H9 (cell line): Measurements from ENCODE around the gene PDXDC1. TPM values are rescaled to one million over a fixed set of nuclear protein-coding genes. Genes with fewer than 3 reads are reported as not detected.
"Not testable (repeated sequence)": the region's sequence is repeated elsewhere in the genome, so short reads cannot be mapped to it uniquely, and the experiment has no call there.

ENCODE experiments used
- DNase-seq: peaks from one replicate; pipeline ENCODE4 v3.0.0-alpha.2; 2017
- H2AFZ ChIP-seq: one replicate; pipeline ENCODE4 v1.6.1; 2013; ENCODE audit warnings: mild to moderate bottlenecking, low read length, control low read depth, moderate library complexity
- H2AK5ac ChIP-seq: 2 replicates; pipeline ENCODE4 v1.6.1; 2013; ENCODE audit warnings: low read length, control low read depth, mixed read lengths; ENCODE audit not compliant: insufficient read length
- H2BK120ac ChIP-seq: one replicate; pipeline ENCODE4 v1.6.1; 2013; ENCODE audit warnings: low read depth, mild to moderate bottlenecking, low read length, control low read depth, inconsistent platforms; ENCODE audit not compliant: poor library complexity, severe bottlenecking
- H2BK12ac ChIP-seq: 2 replicates; pipeline ENCODE4 v1.6.1; 2013; ENCODE audit warnings: low read length, control low read depth, mixed read lengths, low read depth; ENCODE audit not compliant: insufficient read length
- H2BK15ac ChIP-seq: 2 replicates; pipeline ENCODE4 v1.6.1; 2013; ENCODE audit warnings: low read depth, low read length, control low read depth
- H2BK20ac ChIP-seq: one replicate; pipeline ENCODE4 v1.6.1; 2013; ENCODE audit warnings: low read depth, mild to moderate bottlenecking, low read length, control low read depth, inconsistent platforms; ENCODE audit not compliant: poor library complexity, severe bottlenecking
- H2BK5ac ChIP-seq: 2 replicates; pipeline ENCODE4 v1.6.1; 2013; ENCODE audit warnings: low read length, control low read depth, mixed read lengths; ENCODE audit not compliant: insufficient read length
- H3K14ac ChIP-seq: 2 replicates; pipeline ENCODE4 v1.6.1; 2013; ENCODE audit warnings: low read length, control low read depth; ENCODE audit not compliant: insufficient read depth
- H3K18ac ChIP-seq: 2 replicates; pipeline ENCODE4 v1.6.1; 2013; ENCODE audit warnings: low read depth, mild to moderate bottlenecking, mixed read lengths, low read length, control low read depth; ENCODE audit not compliant: insufficient read length
- H3K23ac ChIP-seq: 2 replicates; pipeline ENCODE4 v1.6.1; 2013; ENCODE audit warnings: low read length, control low read depth, mixed read lengths, low read depth; ENCODE audit not compliant: insufficient read length
- H3K23me2 ChIP-seq: 2 replicates; pipeline ENCODE4 v1.6.1; 2013; ENCODE audit warnings: low read depth, mild to moderate bottlenecking, mixed read lengths, low read length, control low read depth; ENCODE audit not compliant: insufficient read length, poor library complexity, severe bottlenecking
- H3K27ac ChIP-seq: 2 replicates; pipeline ENCODE4 v1.5.1; 2013; ENCODE audit warnings: low read length, control low read depth, mixed read lengths, low read depth; ENCODE audit not compliant: insufficient read length
- H3K27me3 ChIP-seq: 2 replicates; pipeline ENCODE4 v1.6.1; 2013; ENCODE audit warnings: low read length, control low read depth, inconsistent platforms; ENCODE audit not compliant: insufficient read depth
- H3K4ac ChIP-seq: 2 replicates; pipeline ENCODE4 v1.6.1; 2013; ENCODE audit warnings: low read depth, mild to moderate bottlenecking, control low read depth, inconsistent platforms, low read length, moderate library complexity
- H3K4me1 ChIP-seq: 2 replicates; pipeline ENCODE4 v1.6.1; 2013; ENCODE audit warnings: low read length, control low read depth, inconsistent platforms; ENCODE audit not compliant: insufficient read depth
- H3K4me2 ChIP-seq: 2 replicates; pipeline ENCODE4 v1.6.1; 2013; ENCODE audit warnings: low read length, control low read depth, mixed read lengths; ENCODE audit not compliant: insufficient read length, insufficient read depth
- H3K56ac ChIP-seq: 2 replicates; pipeline ENCODE4 v1.6.1; 2013; ENCODE audit warnings: low read depth, mild to moderate bottlenecking, mixed read lengths, low read length, control low read depth; ENCODE audit not compliant: insufficient read length
- H3K79me1 ChIP-seq: 2 replicates; pipeline ENCODE4 v1.6.1; 2013; ENCODE audit warnings: low read depth, mild to moderate bottlenecking, moderate library complexity, low read length, control low read depth, inconsistent platforms; ENCODE audit not compliant: insufficient read depth, poor library complexity, severe bottlenecking
- H3K79me2 ChIP-seq: 2 replicates; pipeline ENCODE4 v1.6.1; 2013; ENCODE audit warnings: low read length, control low read depth, inconsistent platforms; ENCODE audit not compliant: insufficient read depth
- H3K9ac ChIP-seq: 2 replicates; pipeline ENCODE4 v1.6.1; 2013; ENCODE audit warnings: low read length, control low read depth, mixed read lengths; ENCODE audit not compliant: insufficient read length; ENCODE audit errors: extremely low read depth
- H3K9me3 ChIP-seq: one replicate; pipeline ENCODE4 v1.6.1; 2013; ENCODE audit warnings: low read depth, low read length, inconsistent platforms; ENCODE audit not compliant: control insufficient read depth
- H3T11ph ChIP-seq: one replicate; pipeline ENCODE4 v1.6.1; 2013; ENCODE audit warnings: mild to moderate bottlenecking, low read length, control low read depth, inconsistent platforms
- H4K20me1 ChIP-seq: one replicate; pipeline ENCODE4 v1.6.1; 2013; ENCODE audit not compliant: control insufficient read depth, insufficient read length, insufficient read depth
- H4K5ac ChIP-seq: 2 replicates; pipeline ENCODE4 v1.6.1; 2013; ENCODE audit warnings: low read depth, mild to moderate bottlenecking, mixed read lengths, low read length, control low read depth; ENCODE audit not compliant: insufficient read length
- H4K8ac ChIP-seq: replicated peaks from 2 replicates; pipeline ENCODE4 v1.6.1; 2013; ENCODE audit warnings: low read length, control low read depth, mixed read lengths, low read depth; ENCODE audit not compliant: insufficient read length
- H4K91ac ChIP-seq: 2 replicates; pipeline ENCODE4 v1.6.1; 2013; ENCODE audit warnings: low read depth, mild to moderate bottlenecking, moderate library complexity, mixed read lengths, low read length, control low read depth; ENCODE audit not compliant: insufficient read length
- H3K27ac Mint-ChIP-seq, 3 experiments: 2 replicates in 2 of 3; 3 replicates in 1 of 3; pipeline ENCODE4 v1.8.0; 2020 to 2021; ENCODE audit warnings: mixed read lengths in 3 of 3, mild to moderate bottlenecking in 1 of 3, moderate library complexity in 1 of 3
- H3K27me3 Mint-ChIP-seq: 2 replicates; pipeline ENCODE4 v1.8.0; 2021; ENCODE audit warnings: low read depth, mild to moderate bottlenecking, moderate library complexity, mixed read lengths
- H3K36me3 Mint-ChIP-seq, 3 experiments: 2 replicates in 2 of 3; 3 replicates in 1 of 3; pipeline ENCODE4 v1.8.0; 2020 to 2021; ENCODE audit warnings: low read depth in 3 of 3, mixed read lengths in 3 of 3; ENCODE audit not compliant: insufficient read depth in 1 of 3
- H3K4me1 Mint-ChIP-seq, 2 experiments: 2 replicates each; pipeline ENCODE4 v1.8.0; 2020; ENCODE audit warnings: mixed read lengths in 2 of 2
- H3K4me3 Mint-ChIP-seq, 2 experiments: 2 replicates in 1 of 2; 3 replicates in 1 of 2; pipeline ENCODE4 v1.8.0; 2020 to 2021; ENCODE audit warnings: mild to moderate bottlenecking in 2 of 2, mixed read lengths in 2 of 2, moderate library complexity in 1 of 2
- H3K9me3 Mint-ChIP-seq, 2 experiments: 2 replicates in 1 of 2; 3 replicates in 1 of 2; pipeline ENCODE4 v1.8.0; 2020; ENCODE audit warnings: mild to moderate bottlenecking in 2 of 2, mixed read lengths in 2 of 2, moderate library complexity in 1 of 2
- CTCF ChIP-seq: fragments of 200-600 bp; sonication (generic); conservative IDR thresholded peaks from 3 replicates; pipeline ENCODE4 v1.8.0; 2021; ENCODE audit warnings: antibody characterized with exemption, mild to moderate bottlenecking
- WGBS: extraction: QIAGEN DNeasy Blood & Tissue Kit; methylation state at CpG from one replicate; pipeline ENCODE4 v1.1.7; 2013; ENCODE audit warnings: missing lambda C conversion rate, low lambda C conversion rate, mixed read lengths; ENCODE audit not compliant: insufficient read length; ENCODE audit errors: extremely low coverage; 5-methylcytosine and 5-hydroxymethylcytosine counted together
- total RNA-seq: library from RNA; stranded (reverse); gene quantifications from 2 replicates; pipeline ENCODE4 v1.2.1, GENCODE V29; 2021

The PDXDC1 gene
- total RNA-seq, 1 experiment from 2014 or later: 112 TPM

- H3K4me1 Mint-ChIP-seq: peaks cover 12 to 13% of the 10 kb centered on the region in 2 experiments
- Histone ChIP-seq H4K91ac (no peak overlapping the region), H3K23ac (no peak overlapping the region), H4K5ac (no peak overlapping the region), H3K79me2 (peaks cover 2% of the 10 kb centered on the region; the same call in 1 of the 2 replicates), H3K18ac (no peak overlapping the region), H3K56ac (no peak overlapping the region), H3K23me2 (no peaks in the 10 kb centered on the region), H2AK5ac (no peak overlapping the region), H3K9ac (no peak overlapping the region), H2AFZ (no peak overlapping the region), H3K4me2 (no peak overlapping the region), H2BK15ac (no peak overlapping the region), H3K4me1 (no peaks in the 10 kb centered on the region; the same call in 1 of the 2 replicates), H3T11ph (no peak overlapping the region), H2BK20ac (no peak overlapping the region), H2BK12ac (no peak overlapping the region), H2BK5ac (no peak overlapping the region), H3K9me3 (no peaks in the 10 kb centered on the region), H3K79me1 (peaks cover 3% of the 10 kb centered on the region), H3K4ac (no peak overlapping the region), H4K20me1 (no peaks in the 10 kb centered on the region), H4K8ac (no peak overlapping the region), H3K14ac (no peak overlapping the region), H3K27me3 (no peaks in the 10 kb centered on the region), H2BK120ac (no peak overlapping the region), H3K27ac (no peak overlapping the region)
- H3K36me3 Mint-ChIP-seq: peaks cover 7 to 19% (median 16%) of the 10 kb centered on the region in 3 experiments; a peak in 6 of 7 replicates
- no peak overlapping the region for H3K27ac Mint-ChIP-seq
- H3K4me3 Mint-ChIP-seq: no peak overlapping the region
- no peaks in the 10 kb centered on the region for H3K27me3 Mint-ChIP-seq
- DNase-seq: no peak
- TF ChIP-seq CTCF: no peak
- no CpG with 5 or more reads among the region's 3 CpGs for WGBS
- no peaks in the 10 kb centered on the region for H3K9me3 Mint-ChIP-seq
Measured at GRCh38 chr16:15049581-15050180, 74.9 kb downstream of the PDXDC1 start.

DNA sequence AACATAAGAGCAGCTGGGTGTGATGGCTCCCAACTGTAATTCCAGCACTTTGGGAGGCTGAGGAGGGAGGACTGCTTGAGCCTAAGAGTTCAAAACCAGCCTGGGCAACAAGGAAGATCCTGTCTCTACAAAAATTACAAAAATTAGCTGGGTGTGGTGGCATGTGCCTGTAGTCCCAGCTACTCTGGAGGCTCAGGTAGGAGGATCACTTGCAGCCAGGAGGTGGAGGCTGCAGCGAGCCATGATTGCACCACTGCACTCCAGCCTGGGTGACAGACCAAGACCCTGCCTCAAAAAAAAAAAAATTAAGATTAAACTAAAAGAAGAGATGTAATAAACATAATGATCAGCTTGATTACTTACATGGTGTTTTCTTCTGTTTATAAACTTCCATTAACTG, 75.6 kb downstream of the PDXDC1 start:
- not testable (repeated sequence) for H3K56ac ChIP-seq, H3K4me3 Mint-ChIP-seq, H2BK15ac ChIP-seq, H3K27me3 Mint-ChIP-seq, H2BK12ac ChIP-seq, H3K27ac ChIP-seq, H3K4me1 ChIP-seq, H3K4ac ChIP-seq, H3K27me3 ChIP-seq, H3K9me3 Mint-ChIP-seq, DNase-seq, H2AK5ac ChIP-seq, H4K20me1 ChIP-seq, H3K14ac ChIP-seq, H3K18ac ChIP-seq, H2AFZ ChIP-seq, H4K8ac ChIP-seq, H3K23me2 ChIP-seq, H2BK120ac ChIP-seq, H4K91ac ChIP-seq, H3K9me3 ChIP-seq, H3K79me1 ChIP-seq, H3K9ac ChIP-seq, H3K23ac ChIP-seq, H3K27ac Mint-ChIP-seq, H3K4me2 ChIP-seq, H3T11ph ChIP-seq, H3K79me2 ChIP-seq, H4K5ac ChIP-seq, H2BK5ac ChIP-seq, H2BK20ac ChIP-seq
- no CpG with 5 or more reads among the region's 1 CpG for whole genome bisulfite sequencing
- Mint-ChIP-seq H3K36me3 (peaks cover 7 to 19% (median 16%) of the 10 kb centered on the region in 3 experiments; a peak in 6 of 7 replicates), H3K4me1 (peaks cover 16 to 17% of the 10 kb centered on the region in 2 experiments)
